Panc1 (cell line): Measurements from ENCODE around the gene TEX50. TPM values are rescaled to one million over a fixed set of nuclear protein-coding genes. Genes with fewer than 3 reads are reported as not detected.
A peak's percentile ranks its signal among the peaks of the same experiment; 100 is the strongest.
"Not testable (repeated sequence)": the region's sequence is repeated elsewhere in the genome, so short reads cannot be mapped to it uniquely, and the experiment has no call there.

Experiments used
- ATAC-seq: fragments of 200-7000 bp; cut with Tn5 transposase; 2 replicates; pipeline ENCODE4 v1.9.1; 2020; ENCODE audit warnings: mild to moderate bottlenecking, moderate library complexity
- Bru-seq: library from RNA; stranded (reverse); fragments of 400-500 nt; gene quantifications from one replicate; lab custom pipeline; 2021; lab: Mats Ljungman, UMichigan
- BruChase-seq, 2 experiments: library from RNA; stranded (reverse); fragments of 400-500 nt; gene quantifications; one replicate each; lab custom pipeline; 2021; lab: Mats Ljungman, UMichigan
- BruUV-seq: library from RNA; stranded (reverse); fragments of 400-500 nt; replicated peaks from 2 replicates; lab custom pipeline; 2021; lab: Mats Ljungman, UMichigan
- CTCF ChIA-PET: fragments of 300-600 bp; sonication (Branson Sonifier 250); formaldehyde crosslinking; loops from one replicate; lab custom pipeline; 2022; ENCODE audit warnings: antibody characterized with exemption; lab: Charles Lee
- POLR2A ChIA-PET: fragments of 300-600 bp; sonication (Branson Sonifier 250); formaldehyde crosslinking; loops from one replicate; lab custom pipeline; 2022; ENCODE audit warnings: antibody characterized with exemption; lab: Charles Lee
- DNase-seq: peaks from one replicate; pipeline ENCODE4 v3.0.0-alpha.2; 2010; ENCODE audit warnings: low read depth, low spot score
- H3K27ac ChIP-seq: 2 replicates; pipeline ENCODE4 v1.5.1; 2011; ENCODE audit warnings: mild to moderate bottlenecking, low read length, inconsistent platforms
- H3K27me3 ChIP-seq: fragments of 200-500 bp; sonication (Bioruptor generic); 2 replicates; pipeline ENCODE4 v1.6.0; 2014; ENCODE audit warnings: low read length, inconsistent platforms; ENCODE audit not compliant: control insufficient read depth, insufficient read depth
- H3K36me3 ChIP-seq: fragments of 200-500 bp; sonication (Bioruptor generic); 2 replicates; pipeline ENCODE4 v1.5.1; 2014; ENCODE audit warnings: inconsistent platforms, mild to moderate bottlenecking, low read length, moderate library complexity; ENCODE audit not compliant: control insufficient read depth, insufficient read depth
- H3K4me1 ChIP-seq: 2 replicates; pipeline ENCODE4 v1.5.1; 2011; ENCODE audit warnings: inconsistent platforms, mild to moderate bottlenecking, low read length, moderate library complexity; ENCODE audit not compliant: control insufficient read depth, insufficient read depth
- H3K4me3 ChIP-seq, 2 experiments: 2 replicates each; pipeline ENCODE4 v1.5.1; 2011 to 2012; ENCODE audit warnings: low read depth in 2 of 2, low read length in 2 of 2, mild to moderate bottlenecking in 2 of 2, inconsistent platforms in 1 of 2, moderate library complexity in 1 of 2
- H3K9me3 ChIP-seq: fragments of 200-500 bp; sonication (Bioruptor generic); 2 replicates; pipeline ENCODE4 v1.5.1; 2014; ENCODE audit warnings: low read depth, mild to moderate bottlenecking, inconsistent platforms, low read length, moderate library complexity; ENCODE audit not compliant: control insufficient read depth, insufficient read depth
- POLR2AphosphoS5 ChIP-seq: IDR thresholded peaks from 2 replicates; pipeline ENCODE4 v1.6.1; 2012; ENCODE audit warnings: mild to moderate bottlenecking, low read depth, low read length, moderate library complexity
- SIN3A ChIP-seq: IDR thresholded peaks from 2 replicates; pipeline ENCODE4 v1.6.1; 2012; ENCODE audit warnings: low read depth, mild to moderate bottlenecking, low read length, moderate library complexity, borderline replicate concordance; ENCODE audit not compliant: insufficient read depth
- TCF7L2 ChIP-seq: IDR thresholded peaks from 2 replicates; pipeline ENCODE4 v1.6.1; 2011; ENCODE audit warnings: mild to moderate bottlenecking, low read depth, low read length, inconsistent platforms
- in situ Hi-C: cut with HindIII; loops from 2 replicates; pipeline ENCODE4 v1.10.0; 2016; ENCODE audit warnings: low sequenced_read_pairs, low pct_unique_long_range_greater_than_20kb
- intact Hi-C: fragments of 100-400 bp; cut with micrococcal nuclease; formaldehyde crosslinking; loops from one replicate; pipeline ENCODE4 v1.10.0; 2022; ENCODE audit not compliant: unreplicated experiment
- long read RNA-seq: library from polyadenylated mRNA; unstranded; transcript quantifications from one replicate; pipeline ENCODE4 v2.0.0, GENCODE V29; 2021; ENCODE audit not compliant: unreplicated experiment
- polyA plus RNA-seq: library from polyadenylated mRNA; unstranded; fragments of >200 nt; gene quantifications from one replicate; pipeline ENCODE4 v1.2.1, GENCODE V29; 2012; ENCODE audit warnings: missing spikeins; ENCODE audit not compliant: insufficient read length
- total RNA-seq: library from RNA; stranded (reverse); gene quantifications from one replicate; pipeline ENCODE4 v1.2.1, GENCODE V29; 2021; ENCODE audit not compliant: unreplicated experiment
- TF ChIP-seq, protein P1 (sequence below), 2 experiments: IDR thresholded peaks; 2 replicates each; pipeline ENCODE4 v1.6.1; 2011 to 2012; ENCODE audit warnings: low read depth in 2 of 2, control low read depth in 1 of 2, low read length in 1 of 2, mild to moderate bottlenecking in 1 of 2, moderate library complexity in 1 of 2; ENCODE audit not compliant: insufficient read depth in 1 of 2
- TF ChIP-seq, protein P2 (sequence below): fragments of 450-650 bp; IDR thresholded peaks from 2 replicates; pipeline ENCODE4 v1.5.1; 2017; ENCODE audit warnings: mild to moderate bottlenecking

The TEX50 gene, protein sequence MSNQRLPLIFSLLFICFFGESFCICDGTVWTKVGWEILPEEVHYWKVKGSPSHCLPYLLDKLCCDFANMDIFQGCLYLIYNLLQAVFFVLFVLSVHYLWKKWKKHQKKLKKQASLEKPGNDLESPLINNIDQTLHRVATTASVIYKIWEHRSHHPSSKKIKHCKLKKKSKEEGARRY
- not detected for total RNA-seq
- not detected for polyA plus RNA-seq
- Bru-seq, nascent RNA: not detected
- not detected for BruChase-seq, experiment 1, labeled RNA remaining after a 2-hour chase
- BruChase-seq, experiment 2, labeled RNA remaining after a 6-hour chase: not detected
- long read RNA-seq: 0 reads

DNA sequence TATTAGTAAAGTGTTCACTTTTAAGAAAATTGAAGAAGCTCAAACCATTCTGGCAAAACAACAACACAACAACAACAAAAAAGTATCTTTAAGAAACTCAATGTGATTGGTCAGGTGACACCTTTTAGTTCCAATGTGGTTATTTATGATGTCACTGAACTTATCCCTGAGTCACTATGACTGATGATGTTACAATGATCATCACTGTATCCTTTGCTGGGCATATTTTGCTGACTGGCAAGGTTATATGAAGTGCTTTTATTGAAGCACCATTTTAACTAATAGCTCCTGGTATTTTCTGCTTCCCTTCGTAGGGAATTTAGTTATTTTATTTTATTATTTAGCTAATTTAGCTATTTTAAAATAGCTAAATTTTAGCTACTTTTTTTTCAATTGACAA, at the start of gene TEX50:
Gene TEX50 (plus strand): TSS at position 223 of the 400 bp plus-strand sequence. CDS start 184 bp downstream, outside the sequence.
- no TSS peak for BruUV-seq
- Histone ChIP-seq H3K36me3 (no peaks in the 10 kb centered on the region), H3K27me3 (no peaks in the 10 kb centered on the region), H3K4me3 (no peak within 1 kb of the TSS), H3K9me3 (no peaks in the 10 kb centered on the region), H3K4me1 (no peaks in the 10 kb centered on the region), H3K27ac (no peak within 1 kb of the TSS)
- no peak for DNase-seq
- ATAC-seq: no peak
- POLR2A ChIA-PET: no interaction called here
- intact Hi-C loops: no loop called here
- TF ChIP-seq SIN3A: no peak
- TF ChIP-seq TCF7L2: no peak
- TF ChIP-seq, protein P1, sequence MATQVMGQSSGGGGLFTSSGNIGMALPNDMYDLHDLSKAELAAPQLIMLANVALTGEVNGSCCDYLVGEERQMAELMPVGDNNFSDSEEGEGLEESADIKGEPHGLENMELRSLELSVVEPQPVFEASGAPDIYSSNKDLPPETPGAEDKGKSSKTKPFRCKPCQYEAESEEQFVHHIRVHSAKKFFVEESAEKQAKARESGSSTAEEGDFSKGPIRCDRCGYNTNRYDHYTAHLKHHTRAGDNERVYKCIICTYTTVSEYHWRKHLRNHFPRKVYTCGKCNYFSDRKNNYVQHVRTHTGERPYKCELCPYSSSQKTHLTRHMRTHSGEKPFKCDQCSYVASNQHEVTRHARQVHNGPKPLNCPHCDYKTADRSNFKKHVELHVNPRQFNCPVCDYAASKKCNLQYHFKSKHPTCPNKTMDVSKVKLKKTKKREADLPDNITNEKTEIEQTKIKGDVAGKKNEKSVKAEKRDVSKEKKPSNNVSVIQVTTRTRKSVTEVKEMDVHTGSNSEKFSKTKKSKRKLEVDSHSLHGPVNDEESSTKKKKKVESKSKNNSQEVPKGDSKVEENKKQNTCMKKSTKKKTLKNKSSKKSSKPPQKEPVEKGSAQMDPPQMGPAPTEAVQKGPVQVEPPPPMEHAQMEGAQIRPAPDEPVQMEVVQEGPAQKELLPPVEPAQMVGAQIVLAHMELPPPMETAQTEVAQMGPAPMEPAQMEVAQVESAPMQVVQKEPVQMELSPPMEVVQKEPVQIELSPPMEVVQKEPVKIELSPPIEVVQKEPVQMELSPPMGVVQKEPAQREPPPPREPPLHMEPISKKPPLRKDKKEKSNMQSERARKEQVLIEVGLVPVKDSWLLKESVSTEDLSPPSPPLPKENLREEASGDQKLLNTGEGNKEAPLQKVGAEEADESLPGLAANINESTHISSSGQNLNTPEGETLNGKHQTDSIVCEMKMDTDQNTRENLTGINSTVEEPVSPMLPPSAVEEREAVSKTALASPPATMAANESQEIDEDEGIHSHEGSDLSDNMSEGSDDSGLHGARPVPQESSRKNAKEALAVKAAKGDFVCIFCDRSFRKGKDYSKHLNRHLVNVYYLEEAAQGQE (IDR thresholded peaks at IDR 0.05; ENCODE audit: insufficient read depth in 1 of 2, low read depth in 2 of 2, low read length in 1 of 2): no peak
- TF ChIP-seq POLR2AphosphoS5: no peak
- TF ChIP-seq, protein P2, sequence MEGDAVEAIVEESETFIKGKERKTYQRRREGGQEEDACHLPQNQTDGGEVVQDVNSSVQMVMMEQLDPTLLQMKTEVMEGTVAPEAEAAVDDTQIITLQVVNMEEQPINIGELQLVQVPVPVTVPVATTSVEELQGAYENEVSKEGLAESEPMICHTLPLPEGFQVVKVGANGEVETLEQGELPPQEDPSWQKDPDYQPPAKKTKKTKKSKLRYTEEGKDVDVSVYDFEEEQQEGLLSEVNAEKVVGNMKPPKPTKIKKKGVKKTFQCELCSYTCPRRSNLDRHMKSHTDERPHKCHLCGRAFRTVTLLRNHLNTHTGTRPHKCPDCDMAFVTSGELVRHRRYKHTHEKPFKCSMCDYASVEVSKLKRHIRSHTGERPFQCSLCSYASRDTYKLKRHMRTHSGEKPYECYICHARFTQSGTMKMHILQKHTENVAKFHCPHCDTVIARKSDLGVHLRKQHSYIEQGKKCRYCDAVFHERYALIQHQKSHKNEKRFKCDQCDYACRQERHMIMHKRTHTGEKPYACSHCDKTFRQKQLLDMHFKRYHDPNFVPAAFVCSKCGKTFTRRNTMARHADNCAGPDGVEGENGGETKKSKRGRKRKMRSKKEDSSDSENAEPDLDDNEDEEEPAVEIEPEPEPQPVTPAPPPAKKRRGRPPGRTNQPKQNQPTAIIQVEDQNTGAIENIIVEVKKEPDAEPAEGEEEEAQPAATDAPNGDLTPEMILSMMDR: no peak
- CTCF ChIA-PET: no interaction called here
- in situ Hi-C loops: no loop called here

DNA sequence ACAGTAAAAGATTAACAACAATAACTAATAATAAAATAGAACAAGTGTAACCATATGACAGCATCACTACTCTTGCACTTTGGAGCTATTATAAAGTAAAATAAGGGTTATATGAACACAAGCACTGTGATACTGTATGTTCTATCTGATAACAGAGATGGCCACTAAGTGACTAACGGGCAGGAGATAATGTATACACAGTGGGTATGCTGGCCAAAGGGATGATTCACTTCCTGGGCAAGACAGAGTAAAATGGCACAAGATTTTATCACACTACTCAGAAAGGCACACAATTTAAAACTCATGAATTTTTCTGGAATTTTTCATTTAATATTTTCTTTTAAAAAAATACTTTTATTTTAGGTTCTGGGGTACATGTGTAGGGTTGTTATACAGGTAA, 44.6 kb upstream of the TEX50 start:
- H3K4me3 ChIP-seq: no peak overlapping the region
- POLR2A ChIA-PET: no interaction called here
- CTCF ChIA-PET: no interaction called here
- ATAC-seq (peak; percentile 85), DNase-seq (peak; percentile 7)
- no peaks in the 10 kb centered on the region for H3K9me3 ChIP-seq
- no TSS peak for BruUV-seq
- H3K27ac ChIP-seq: no peak overlapping the region
- intact Hi-C loops (no loop called here), in situ Hi-C loops (no loop called here)
- no peaks in the 10 kb centered on the region for H3K36me3 ChIP-seq
- H3K4me1 ChIP-seq: no peaks in the 10 kb centered on the region
- H3K27me3 ChIP-seq: no peaks in the 10 kb centered on the region
- TF ChIP-seq TCF7L2: no peak
- TF ChIP-seq, protein P1 (IDR thresholded peaks at IDR 0.05; ENCODE audit: insufficient read depth in 1 of 2, low read depth in 2 of 2, low read length in 1 of 2): no peak
- no peak for TF ChIP-seq POLR2AphosphoS5
- TF ChIP-seq, protein P2: no peak
- TF ChIP-seq SIN3A: no peak

DNA sequence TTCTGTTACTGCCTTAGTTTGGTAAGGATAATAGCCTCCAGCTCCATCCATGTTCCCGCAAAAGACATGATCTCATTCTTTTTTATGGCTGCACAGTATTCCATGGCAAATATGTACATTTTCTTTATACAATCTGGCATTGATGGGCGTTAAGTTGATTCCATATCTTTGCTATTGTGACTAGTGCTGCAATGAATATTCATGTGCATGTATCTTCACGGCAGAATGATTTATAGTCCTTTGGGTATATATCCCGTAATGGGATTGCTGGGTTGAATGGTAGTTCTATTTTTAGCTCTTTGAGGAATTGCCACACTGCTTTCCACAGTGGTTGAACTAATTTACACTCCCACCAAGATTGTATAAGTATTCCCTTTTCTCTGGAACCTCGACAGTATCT, 44.0 kb upstream of the TEX50 start:
- in situ Hi-C loops, DNase-seq, intact Hi-C loops, H3K27me3 ChIP-seq, BruUV-seq, H3K4me3 ChIP-seq, POLR2A ChIA-PET, CTCF ChIA-PET, ATAC-seq, H3K9me3 ChIP-seq, H3K27ac ChIP-seq, H3K36me3 ChIP-seq, H3K4me1 ChIP-seq: not testable (repeated sequence)
